Measurements from ENCODE around the gene IL25.
"Not testable (repeated sequence)": the region's sequence is repeated elsewhere in the genome, so short reads cannot be mapped to it uniquely, and the experiment has no call there.

Gene IL25

GRCh38 chr14:23423657-23424056 lies 51.0 kb downstream of the IL25 start:
- no peak overlapping the region for H3K4me3 ChIP-seq (ENCODE audit: low read length)
- no peaks in the 10 kb centered on the region for H3K4me1 ChIP-seq (ENCODE audit: control insufficient read depth, insufficient read depth, low read length)
- H3K9ac ChIP-seq (ENCODE audit: low read length): no peak overlapping the region
- no peaks in the 10 kb centered on the region for H3K9me3 ChIP-seq (ENCODE audit: control insufficient read depth, low read length)
- H3K27me3 ChIP-seq (ENCODE audit: control insufficient read depth, insufficient read depth, low read length): no peaks in the 10 kb centered on the region
- H3K36me3 ChIP-seq (ENCODE audit: control insufficient read depth, insufficient read depth, low read length): no peaks in the 10 kb centered on the region

- Histone ChIP-seq H3K36me3 (ENCODE audit: control insufficient read depth, insufficient read depth, low read length) (no peaks in the 10 kb centered on the region), H3K9me3 (ENCODE audit: control insufficient read depth, low read length) (no peaks in the 10 kb centered on the region), H3K9ac (ENCODE audit: low read length) (no peak overlapping the region), H3K27me3 (ENCODE audit: control insufficient read depth, insufficient read depth, low read length) (no peaks in the 10 kb centered on the region), H3K4me1 (ENCODE audit: control insufficient read depth, insufficient read depth, low read length) (no peaks in the 10 kb centered on the region), H3K4me3 (ENCODE audit: low read length) (no peak overlapping the region)
These were observed 52.6 kb downstream of the IL25 start for GRCh38 chr14:23425169-23425568.

DNA sequence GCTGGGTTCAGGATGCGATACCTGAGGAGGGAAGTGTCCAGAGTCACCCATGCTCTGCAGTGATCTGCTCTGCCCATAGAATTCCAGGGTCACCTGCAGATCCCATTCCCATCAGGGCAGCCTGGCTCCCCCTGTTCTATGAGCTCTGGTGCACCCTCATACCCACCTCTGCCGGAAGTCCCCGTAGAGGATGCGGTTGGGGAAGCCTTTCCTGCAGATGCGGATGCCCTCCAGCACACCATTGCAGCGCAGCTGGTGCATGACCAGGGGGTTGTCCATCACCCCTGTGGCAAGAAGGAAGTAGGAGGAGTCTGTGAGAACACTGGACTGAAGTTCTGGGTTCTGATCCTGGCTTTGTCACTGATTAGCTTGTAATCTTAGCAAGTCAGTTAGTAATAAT lies 53.2 kb downstream of the IL25 start:
- H3K36me3 ChIP-seq (ENCODE audit: control insufficient read depth, insufficient read depth, low read length); H3K27me3 ChIP-seq (ENCODE audit: control insufficient read depth, insufficient read depth, low read length): not testable (repeated sequence)

More for the DNA sequence above, 53.2 kb downstream of the IL25 start:
- H3K4me1 ChIP-seq (ENCODE audit: control insufficient read depth, insufficient read depth, low read length); H3K9me3 ChIP-seq (ENCODE audit: control insufficient read depth, low read length); H3K9ac ChIP-seq (ENCODE audit: low read length); H3K4me3 ChIP-seq (ENCODE audit: low read length): not testable (repeated sequence)

Data from mucosa of stomach (tissue), 1 donor.